GM18861 (cell line): ENCODE measurements around the gene TNFRSF21.

ENCODE experiments used
- ATAC-seq: cut with Tn5 transposase; IDR thresholded peaks from one replicate; pipeline ENCODE4 v1.9.1; 2021; ENCODE audit not compliant: unreplicated experiment

The TNFRSF21 gene

DNA sequence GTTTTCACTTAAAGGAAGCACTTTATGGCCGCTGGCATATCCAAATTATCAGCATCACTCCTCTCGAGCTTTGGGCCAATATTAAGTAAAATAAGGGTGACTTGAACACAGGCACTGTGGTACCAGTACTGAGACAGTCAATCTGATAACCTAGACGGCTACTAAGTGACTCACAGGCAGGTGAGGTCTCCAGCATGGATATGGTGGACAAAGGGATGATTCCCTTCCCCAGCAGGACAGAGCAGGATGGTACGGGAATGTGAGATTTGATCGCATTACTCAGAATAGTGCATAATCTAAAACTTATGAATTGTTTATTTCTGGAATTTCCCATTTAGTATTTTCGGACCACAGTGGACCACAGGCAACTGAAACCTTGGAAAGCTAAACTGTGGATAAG is 55.7 kb downstream of the TNFRSF21 start:
- ATAC-seq: no peak

DNA sequence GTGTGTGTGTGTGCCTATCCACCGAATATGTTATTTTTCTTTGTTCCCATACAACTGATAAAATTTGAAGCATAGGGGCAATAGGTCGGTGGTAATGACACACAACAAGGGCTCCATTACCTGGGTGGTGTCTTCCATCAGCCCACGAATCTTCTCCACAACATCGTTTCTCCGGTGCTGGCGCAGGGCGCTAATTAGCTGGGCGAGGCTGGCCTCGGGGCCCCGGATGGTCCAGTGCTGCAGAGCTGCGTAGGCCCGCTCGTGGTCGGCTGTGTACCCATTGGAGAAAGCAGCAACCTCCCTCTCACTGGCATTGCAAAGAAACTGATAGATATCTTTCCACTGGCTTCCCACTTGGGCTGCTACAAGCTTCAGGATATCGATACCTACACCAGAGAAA is 56.6 kb downstream of the TNFRSF21 start:
- ATAC-seq: no peak

DNA sequence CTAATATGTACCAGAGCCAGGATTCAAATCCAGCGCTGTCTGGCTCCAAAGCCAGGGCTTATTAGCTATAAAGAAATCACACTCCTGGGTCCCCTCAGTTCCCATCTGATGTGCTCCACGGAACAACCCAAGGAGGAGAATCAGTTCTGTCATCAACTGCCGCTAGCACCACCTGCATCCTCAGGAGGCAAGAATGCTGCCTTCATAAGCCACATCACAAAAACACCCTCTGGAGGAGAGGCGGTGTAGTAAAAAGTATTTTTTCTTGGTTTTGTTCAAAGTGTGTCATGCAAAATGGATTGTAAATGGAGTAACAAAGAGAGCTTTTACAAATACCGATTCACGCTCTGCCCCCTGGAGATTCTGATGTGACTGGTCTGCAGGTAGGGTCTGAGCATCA is 57.1 kb downstream of the TNFRSF21 start:
- no peak for ATAC-seq

DNA sequence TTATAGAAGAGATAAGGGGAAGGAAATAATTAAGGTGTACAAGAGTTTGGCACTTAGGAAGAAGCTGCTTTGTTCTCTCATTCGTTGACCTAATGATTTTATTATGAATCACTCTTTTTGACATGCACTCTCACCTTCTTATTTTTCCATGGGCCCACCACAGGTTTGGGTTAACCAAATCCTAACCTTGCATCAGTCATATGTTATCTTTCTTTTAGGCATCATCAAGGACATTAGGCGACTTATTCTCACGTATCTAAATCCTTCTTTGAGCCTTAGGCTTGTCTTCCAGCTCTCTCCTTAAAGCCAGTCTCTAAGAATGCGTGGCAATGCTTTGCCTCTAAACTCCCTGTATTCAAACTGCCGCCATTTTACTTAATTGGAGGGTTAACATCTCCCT is 58.3 kb downstream of the TNFRSF21 start:
- no peak for ATAC-seq

DNA sequence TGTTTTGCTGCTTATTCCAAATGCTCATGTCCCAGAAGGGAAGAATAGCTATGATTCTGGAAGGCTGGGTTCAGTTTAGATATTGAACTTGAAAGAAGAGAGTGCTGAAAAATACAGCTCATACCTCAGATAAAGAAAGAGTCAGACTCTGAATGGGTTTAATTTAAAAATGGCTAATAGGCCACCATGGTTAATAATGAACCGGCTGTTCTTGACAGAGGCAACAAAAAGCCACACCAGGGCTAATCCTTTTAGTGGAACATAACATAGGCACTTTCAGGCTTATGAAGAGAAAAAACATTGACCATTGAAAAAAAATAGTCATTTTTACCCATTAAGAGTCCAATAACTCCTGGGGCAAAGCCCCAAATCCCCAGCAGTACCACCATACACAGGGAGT is 59.4 kb downstream of the TNFRSF21 start:
- ATAC-seq: peak; percentile 42

DNA sequence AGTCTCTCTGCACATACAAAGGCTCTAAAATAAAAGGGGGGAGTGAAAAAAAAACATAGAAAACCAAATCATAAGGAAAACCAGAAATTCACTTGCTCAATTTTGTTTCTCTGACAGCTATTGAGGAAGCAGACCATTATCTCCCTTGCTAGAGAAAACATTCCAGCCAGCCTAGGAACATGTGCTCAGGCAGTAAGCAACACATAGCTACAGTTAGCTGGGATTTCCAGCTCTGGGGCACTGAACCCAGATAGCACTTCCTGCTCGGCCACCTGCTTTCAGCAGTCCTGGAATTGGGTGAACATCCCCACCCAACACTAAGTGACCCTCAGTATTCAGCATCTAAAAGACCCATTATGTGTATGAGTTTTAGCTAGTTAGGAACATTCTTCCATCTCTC is 61.3 kb downstream of the TNFRSF21 start:
- no peak for ATAC-seq

DNA sequence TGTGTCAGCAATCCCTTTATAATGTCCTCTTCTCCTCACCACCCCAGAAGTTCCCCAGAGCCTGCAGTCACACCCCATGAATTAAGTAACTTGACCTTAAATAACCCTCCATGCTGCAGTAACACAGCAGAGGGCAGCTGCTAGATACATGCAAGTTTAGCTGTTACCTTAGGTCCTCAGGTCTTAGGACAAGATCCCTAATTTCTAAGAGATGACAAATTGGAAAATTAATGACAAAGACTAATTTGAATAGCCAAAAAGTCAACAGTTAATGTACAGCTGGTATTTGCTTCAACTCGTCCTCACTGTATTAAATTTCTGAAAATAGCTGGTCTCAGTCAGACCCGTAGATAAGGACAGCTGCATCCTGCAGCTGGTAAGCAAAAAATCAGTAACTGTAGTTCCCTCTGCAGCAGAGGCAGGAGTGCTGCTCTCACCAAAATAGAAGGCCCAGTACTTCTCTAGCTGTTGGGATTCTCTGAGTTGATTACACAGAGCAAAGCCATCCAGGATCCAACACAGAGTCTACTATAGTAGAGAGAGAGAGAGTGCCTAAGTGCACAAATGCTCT is 62.4 kb downstream of the TNFRSF21 start:
- ATAC-seq: peak; percentile 45

DNA sequence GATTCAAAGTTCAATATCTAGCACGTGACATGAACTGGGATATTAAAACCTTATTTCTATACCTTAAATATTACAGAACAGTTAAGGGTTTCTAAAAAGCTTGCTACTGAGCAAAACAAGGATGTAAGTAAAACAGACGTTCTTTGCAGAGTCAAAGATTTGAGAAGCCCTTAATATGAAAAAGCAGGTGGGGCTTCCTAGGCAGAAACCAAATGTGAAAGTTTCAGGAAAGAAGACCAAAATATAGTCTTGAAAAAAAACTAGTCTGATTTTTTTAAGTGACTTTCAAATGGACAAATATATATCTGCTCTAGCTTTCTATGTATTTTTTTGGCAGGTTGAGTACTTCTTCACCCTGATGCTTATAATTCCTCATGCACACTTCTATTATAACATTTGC is 63.2 kb downstream of the TNFRSF21 start:
- ATAC-seq: no peak

DNA sequence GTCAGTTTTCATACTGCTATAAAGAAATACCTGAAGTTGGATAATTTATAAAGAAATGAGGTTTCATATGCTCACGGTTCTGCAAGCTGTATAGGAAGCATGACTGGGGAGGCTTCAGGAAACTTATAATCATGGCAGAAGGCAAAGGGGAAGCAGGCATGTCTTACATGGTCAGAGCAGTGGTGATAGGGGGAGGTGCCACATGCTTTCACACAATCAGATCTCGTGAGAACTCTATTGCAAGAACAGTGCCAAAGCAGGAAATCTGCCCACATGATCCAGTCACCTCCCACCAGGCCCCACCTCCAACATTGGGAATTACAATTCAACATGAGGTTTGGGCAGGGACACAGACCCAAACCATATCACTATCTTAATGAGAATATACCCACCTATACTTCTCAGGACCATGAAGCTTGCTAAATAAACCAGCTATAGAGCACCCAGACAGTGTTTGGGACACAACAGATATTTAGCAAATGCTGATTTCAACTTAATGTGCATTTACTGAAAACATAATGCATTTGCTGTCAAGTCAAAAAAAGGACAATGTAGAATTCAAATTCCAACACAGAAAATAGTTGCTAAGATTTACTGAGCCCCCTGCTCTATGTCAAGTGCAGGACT is 63.8 kb downstream of the TNFRSF21 start:
- no peak for ATAC-seq

DNA sequence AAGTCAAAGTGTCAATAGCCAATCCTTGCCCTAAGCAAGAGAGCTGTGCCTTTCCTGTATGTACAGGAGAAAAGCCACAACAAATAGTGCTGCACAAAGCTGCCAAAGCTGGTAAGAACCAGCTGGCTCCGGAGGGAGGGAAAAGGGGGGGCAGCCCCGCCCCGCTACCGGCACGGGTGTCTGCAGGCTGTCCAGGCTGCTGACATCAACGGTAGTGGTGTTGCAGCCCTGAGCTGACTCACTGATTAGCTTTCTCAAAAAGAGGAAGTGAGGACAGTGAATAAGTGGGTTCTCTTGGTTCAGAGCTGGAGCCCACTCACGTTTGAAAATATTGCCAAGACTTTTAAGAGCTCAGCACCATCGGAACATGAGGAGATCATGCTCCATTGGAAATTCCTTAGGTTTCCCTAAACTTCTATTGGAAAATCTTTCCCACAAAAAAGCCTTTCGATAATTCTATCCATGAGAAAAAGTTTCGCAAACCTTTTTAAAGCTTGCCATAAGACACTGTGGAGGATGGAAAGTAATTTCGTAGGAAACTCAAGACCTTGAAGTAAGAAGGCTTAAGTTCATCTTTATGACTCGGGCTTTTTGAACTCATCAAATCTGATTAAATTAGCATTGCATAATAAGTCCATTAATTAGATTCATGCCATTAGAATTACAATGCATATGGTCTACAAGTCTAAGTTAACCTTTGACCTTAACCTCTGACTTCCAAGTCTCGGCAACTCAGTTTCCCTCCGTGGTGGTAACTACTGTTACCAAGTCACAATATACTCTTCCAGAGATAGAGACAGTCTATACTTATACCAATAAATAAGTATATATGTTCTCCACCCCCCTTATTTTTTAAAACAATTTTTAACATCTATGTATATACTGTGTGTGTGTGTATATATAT is 67.0 kb downstream of the TNFRSF21 start:
- peak; percentile 95 for ATAC-seq

DNA sequence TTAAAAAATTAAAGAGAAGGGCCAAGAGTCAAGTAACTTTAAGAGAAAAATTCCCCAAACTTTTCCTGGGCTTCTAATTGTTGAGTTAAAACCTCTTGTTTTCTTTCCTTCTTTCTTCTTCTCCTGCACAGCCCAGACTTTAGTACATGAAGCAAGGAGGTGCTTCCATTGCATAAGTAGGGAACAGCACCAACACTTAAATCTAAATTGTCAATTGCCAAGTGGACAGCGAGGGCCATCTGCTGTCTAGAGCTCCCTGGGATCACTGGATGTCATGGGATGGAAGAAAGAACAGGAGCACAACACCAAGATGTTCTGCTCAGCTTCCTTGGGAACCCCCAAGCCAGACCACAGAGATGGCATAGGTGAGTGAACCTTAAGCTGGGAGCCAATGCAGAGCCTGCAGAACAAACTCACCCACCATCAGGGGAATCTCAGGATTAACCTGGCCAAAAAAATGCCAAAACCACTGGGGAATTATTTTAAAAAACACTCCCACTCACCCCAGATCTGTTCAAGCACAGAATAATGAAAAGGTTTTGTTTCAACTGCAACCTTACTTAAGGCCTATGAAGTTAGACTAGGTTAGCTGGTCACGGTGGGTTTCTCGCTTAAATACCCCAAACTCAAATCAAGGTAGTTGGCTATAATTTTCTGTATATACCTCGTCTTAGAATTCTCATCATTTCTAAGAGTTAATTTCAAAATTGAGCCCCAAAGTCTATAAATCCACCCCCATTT is 67.8 kb downstream of the TNFRSF21 start:
- ATAC-seq: no peak

DNA sequence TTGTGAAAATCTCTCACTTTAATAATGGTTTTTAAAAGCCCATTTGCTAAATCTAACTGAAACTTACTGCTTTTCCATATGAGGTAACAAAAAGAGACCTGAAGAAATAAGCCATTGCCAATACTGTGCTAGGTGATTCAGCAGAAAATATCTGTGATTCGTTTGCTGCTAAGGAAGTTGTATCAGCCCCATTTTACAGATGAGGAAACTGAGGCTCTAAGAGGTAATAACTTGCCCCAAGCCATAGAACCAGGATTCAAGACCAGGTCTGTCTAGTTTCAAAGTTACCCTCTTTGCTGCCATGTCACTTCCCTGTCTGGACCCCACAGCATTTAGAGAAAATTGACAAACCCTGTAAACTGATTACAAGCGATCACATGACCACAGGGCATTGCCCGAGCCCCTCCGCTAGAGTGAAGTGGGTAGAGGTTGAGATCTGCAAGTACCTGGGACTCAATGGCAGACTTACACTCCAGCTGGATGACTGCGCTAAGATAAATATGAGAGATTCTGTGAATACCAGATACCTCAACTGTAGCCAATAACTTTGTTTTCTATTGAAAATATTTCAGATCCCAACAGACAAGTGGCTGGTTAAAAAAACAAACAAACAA is 69.3 kb downstream of the TNFRSF21 start:
- no peak for ATAC-seq

DNA sequence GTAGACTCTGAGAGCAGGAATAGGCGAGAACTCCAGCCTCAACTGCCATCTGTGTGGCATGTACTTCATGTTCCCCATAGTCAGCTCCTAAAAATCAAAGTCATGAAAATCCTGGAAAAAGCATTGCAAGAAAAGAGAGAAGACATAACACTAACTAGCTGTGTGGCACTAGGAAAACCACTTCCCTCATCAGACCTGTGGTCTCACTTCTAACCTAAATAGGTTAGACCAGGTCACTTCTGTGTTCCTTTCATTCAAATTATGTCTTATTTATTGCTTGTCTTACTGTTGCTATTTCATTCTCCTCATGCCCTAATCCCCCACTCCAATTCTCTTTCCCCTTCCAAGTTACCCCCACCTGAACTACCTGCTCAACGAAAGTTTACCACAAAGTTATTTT is 70.2 kb downstream of the TNFRSF21 start:
- no peak for ATAC-seq

DNA sequence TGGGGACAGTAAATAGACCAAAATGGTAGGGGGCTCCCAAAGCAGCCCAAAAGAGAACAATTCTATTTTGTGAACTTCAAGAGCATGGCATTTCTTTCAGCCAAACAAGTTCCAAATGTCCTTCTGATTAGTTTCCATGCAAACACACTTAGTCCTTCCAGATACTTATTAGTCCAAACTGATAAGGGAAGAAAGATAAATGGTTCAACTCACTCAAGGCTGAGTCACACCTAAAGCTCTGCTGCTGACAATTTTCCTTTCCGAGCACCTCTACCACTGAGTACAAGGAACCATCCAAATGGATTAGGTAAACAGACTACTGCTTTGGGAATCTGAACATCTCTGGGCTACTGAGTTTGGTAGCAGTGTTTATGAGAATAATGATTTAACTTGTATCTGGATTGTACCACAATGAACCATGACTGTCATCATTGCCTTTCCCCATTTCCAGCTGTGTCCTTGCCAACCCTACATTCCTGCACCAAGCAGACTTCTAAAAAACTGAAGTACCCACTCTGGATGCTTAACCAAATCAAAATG is 71.2 kb downstream of the TNFRSF21 start:
- no peak for ATAC-seq

DNA sequence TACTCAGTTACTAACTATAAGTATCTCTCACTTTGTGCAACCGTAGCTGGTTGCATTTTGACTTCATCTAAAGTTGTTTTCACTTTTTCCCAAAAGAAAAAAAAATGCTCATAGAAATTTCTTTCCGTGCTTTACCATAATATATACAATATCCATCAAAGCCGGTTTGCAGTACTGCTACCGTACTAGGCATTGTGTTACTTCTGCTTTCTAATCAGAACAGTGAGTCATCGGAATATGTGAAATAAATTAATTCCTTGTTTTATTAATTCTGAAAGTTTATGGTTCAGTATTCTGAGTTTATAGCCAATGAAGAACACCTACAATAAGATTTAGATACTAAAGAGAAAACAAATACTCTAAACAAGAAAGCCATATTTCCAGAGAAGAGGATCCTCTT is 72.5 kb downstream of the TNFRSF21 start:
- ATAC-seq: no peak

DNA sequence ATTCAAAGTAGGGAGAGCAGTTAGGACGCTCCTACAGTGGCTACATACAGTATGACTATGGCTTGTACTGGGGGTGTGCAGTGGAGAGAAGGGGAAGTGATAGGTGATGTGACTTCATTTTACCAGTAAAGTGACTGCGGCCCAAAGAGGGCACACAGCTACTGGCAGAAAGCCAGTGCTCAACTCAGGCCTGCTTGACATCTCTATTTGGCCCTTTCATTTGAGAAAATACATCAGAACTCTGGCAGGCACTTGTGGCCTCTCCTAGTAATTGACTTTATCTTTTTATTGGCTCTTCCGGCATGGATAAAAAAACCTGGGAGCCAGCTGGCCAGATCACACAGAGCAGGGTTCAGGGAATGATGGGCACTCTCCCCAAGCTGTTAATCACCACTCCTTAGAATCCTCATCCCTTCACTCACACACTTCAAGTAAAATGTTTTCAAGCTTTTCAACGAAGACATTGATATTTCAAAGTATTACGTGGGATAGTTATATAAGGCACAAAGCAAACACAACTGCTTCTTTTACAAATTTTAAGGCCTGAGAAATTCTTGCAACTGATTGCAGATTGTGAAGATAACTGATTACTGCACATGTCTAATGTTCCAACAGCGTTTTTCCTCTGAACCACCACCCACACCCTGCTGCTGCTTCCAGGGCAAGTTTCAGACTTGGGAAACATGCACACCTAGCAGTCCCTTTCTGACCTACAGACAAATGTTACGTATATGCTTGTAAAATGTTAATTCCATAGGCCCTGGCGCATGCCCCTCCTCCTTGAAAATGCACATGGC is 73.5 kb downstream of the TNFRSF21 start:
- ATAC-seq: peak; percentile 91

DNA sequence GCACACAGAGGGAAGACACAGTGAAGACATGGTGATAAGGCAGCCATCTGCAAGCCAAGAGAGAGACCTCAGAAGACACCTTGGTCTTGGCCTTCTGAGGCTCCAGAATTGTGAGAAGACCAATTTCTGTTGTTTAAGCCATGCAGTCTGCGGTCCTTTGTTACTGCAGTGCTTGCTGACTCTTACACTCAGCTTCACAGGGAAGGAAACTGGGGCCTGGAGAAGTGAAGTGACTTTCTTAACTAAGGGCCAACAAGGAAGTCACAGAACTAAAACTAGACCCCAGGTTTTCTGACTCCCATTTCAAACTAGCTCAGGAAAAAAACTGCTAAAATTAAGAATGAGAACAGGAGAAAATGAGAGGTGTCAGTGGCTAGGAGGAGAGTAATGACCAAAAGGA is 74.3 kb downstream of the TNFRSF21 start:
- ATAC-seq: no peak

DNA sequence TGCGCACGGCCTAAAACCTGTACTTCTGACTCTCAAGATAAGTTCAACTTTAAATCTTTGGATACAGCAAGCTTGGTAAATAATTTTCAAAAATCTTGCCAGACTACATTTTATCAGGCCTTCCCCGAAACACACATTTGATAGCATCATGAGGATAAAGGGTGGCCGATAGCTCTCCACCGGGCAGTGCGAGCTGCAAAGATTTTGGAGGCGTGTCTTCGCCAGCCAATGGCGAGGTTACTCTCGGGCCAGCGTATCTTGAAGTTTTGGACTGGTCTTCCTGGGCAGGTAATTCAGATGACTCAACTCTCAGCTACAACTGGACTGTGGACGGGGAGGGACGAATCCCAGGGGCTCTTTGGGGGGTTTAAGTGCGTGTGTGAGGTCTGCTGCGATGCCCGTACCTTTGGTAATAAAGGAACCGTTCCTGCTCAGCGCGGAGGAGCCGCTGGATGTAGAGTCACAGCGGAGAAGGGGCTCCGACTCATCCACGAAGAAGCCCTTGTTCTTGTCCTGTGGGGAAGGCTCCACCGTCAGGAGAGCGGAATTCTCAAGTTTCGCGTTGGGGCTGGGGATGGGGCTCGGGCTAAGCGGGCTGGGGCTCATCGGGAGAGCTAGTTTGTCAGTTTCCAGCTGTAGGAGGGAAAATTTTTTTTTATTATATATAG is 75.3 kb downstream of the TNFRSF21 start:
- no peak for ATAC-seq

DNA sequence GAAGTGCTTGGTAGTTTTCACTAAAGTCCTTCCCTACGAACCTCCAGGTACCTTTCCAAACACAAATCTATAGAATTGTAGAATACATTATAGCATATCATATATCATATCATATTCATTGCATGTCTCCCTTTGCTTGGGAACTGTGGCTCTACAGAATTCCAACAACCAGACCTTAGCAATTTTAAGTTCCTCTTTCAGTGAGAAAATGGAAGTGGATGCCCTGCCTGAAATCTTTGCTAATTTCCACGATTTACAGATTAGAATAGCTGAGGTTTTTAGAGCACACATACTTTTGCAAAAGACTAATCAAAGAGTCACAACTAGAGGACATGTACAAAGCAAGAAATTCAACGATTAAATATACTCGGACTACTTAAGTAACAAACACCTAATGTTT is 78.6 kb downstream of the TNFRSF21 start:
- ATAC-seq: no peak
